ENCODE measurements around the gene AGBL1.

DNA sequence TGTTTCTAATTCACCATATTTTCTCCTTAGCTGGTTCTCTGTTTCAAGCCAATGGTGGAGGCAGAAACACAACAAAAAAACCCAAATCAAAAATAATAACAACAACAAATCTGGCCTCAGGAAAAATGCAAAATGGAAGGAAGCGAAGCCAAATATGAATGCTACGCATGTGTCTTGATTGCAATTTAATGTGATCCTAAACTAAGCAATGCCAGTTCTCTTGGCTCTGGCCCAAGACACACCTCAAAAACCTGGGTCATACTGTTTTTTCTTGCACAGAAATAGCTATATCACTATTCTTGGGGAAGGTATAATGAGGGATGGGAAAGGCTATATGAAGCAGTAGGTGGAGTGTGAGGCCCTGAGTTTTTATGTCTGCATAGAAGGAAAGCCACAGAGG lies 724.7 kb downstream of the AGBL1 start:
- no peak for TF ChIP-seq CTCF (IDR thresholded peaks at IDR 0.05; ENCODE audit: extremely low read depth in 1 of 2, insufficient read depth in 1 of 2, low read depth in 1 of 2, low read length in 2 of 2)
- TF ChIP-seq FOS (IDR thresholded peaks at IDR 0.05; ENCODE audit: borderline replicate concordance, insufficient read depth, low read length): no peak
- no peak for TF ChIP-seq POLR2A (IDR thresholded peaks at IDR 0.05; ENCODE audit: low read depth, low read length)
- TF ChIP-seq MAX (IDR thresholded peaks at IDR 0.05; ENCODE audit: insufficient read depth, insufficient read length): no peak
- TF ChIP-seq EZH2 (IDR thresholded peaks at IDR 0.05; ENCODE audit: borderline replicate concordance, low read depth, low read length, severe bottlenecking): no peak

Data from endothelial cell of umbilical vein (primary cell).